Smooth muscle cell (in vitro differentiated cells): Measurements from ENCODE around the gene USP37. TPM values are rescaled to one million over a fixed set of nuclear protein-coding genes. Genes with fewer than 3 reads are reported as not detected.

Experiments
- DNase-seq: peaks from one replicate; lab custom pipeline; 2025; ENCODE audit not compliant: unreplicated experiment; lab: John Stamatoyannopoulos, UW
- H2AFZ ChIP-seq: fragments of 200-600 bp; sonication (generic); 2 replicates; pipeline ENCODE4 v1.6.0; 2016; ENCODE audit warnings: antibody characterized with exemption, low read depth, mild to moderate bottlenecking
- H3F3A ChIP-seq: fragments of 200-600 bp; sonication (generic); 2 replicates; pipeline ENCODE4 v1.6.0; 2017; ENCODE audit warnings: antibody characterized with exemption, low read depth
- H3K27ac ChIP-seq: fragments of 200-600 bp; sonication (generic); 2 replicates; pipeline ENCODE4 v1.5.1; 2016; ENCODE audit warnings: low read depth, mild to moderate bottlenecking
- H3K27me3 ChIP-seq: fragments of 200-600 bp; sonication (generic); 2 replicates; pipeline ENCODE4 v1.6.1; 2016; ENCODE audit warnings: low read depth, mild to moderate bottlenecking
- H3K36me3 ChIP-seq: fragments of 200-600 bp; sonication (generic); 2 replicates; pipeline ENCODE4 v1.5.1; 2016; ENCODE audit warnings: low read depth
- H3K4me1 ChIP-seq: fragments of 200-600 bp; sonication (generic); 2 replicates; pipeline ENCODE4 v1.5.1; 2016; ENCODE audit warnings: low read depth
- H3K4me2 ChIP-seq: fragments of 200-600 bp; sonication (generic); 2 replicates; pipeline ENCODE4 v1.6.0; 2016; ENCODE audit warnings: mild to moderate bottlenecking
- H3K4me3 ChIP-seq: fragments of 200-600 bp; sonication (generic); 2 replicates; pipeline ENCODE4 v1.5.1; 2016; ENCODE audit warnings: mild to moderate bottlenecking
- H3K79me2 ChIP-seq: fragments of 200-600 bp; sonication (generic); 2 replicates; pipeline ENCODE4 v1.6.0; 2016; ENCODE audit warnings: low read depth, mild to moderate bottlenecking
- H3K9ac ChIP-seq: fragments of 200-600 bp; sonication (generic); 2 replicates; pipeline ENCODE4 v1.6.0; 2016; ENCODE audit warnings: low read depth
- H3K9me3 ChIP-seq: fragments of 200-600 bp; sonication (generic); replicated peaks from 2 replicates; pipeline ENCODE4 v1.5.1; 2016; ENCODE audit warnings: low read depth
- H4K20me1 ChIP-seq: fragments of 200-600 bp; sonication (generic); 2 replicates; pipeline ENCODE4 v1.6.0; 2016; ENCODE audit warnings: low read depth
- CTCF ChIP-seq: fragments of 200-600 bp; sonication (generic); IDR thresholded peaks from 2 replicates; pipeline ENCODE4 v1.5.1; 2017; ENCODE audit warnings: borderline replicate concordance, mild to moderate bottlenecking, antibody characterized with exemption; ENCODE audit not compliant: insufficient read depth, poor library complexity, severe bottlenecking
- WGBS: methylation state at CpG from one replicate; pipeline ENCODE4 v1.1.7; 2016; ENCODE audit warnings: low lambda C conversion rate; 5-methylcytosine and 5-hydroxymethylcytosine counted together
- polyA plus RNA-seq: library from polyadenylated mRNA; unstranded; fragments of >200 nt; fragmentation: Nextera tagmentation; extraction: Ambion mirVana; gene quantifications from 2 replicates; pipeline ENCODE4 v1.2.1, GENCODE V29; 2016
- total RNA-seq: library from RNA; depleted of rRNA; stranded (reverse); fragments of >200 nt; gene quantifications from 2 replicates; pipeline ENCODE4 v1.2.3, GENCODE V29; 2014

Gene USP37
- total and polyA plus RNA-seq, 2 experiments from 2014 or later, result 3.6 to 10.8 TPM

- H3K4me2 ChIP-seq, result no peak overlapping the region
- H3K9me3 ChIP-seq, result no peaks in the 10 kb centered on the region
- 100% methylated on average over 1 of the region's 1 CpG for WGBS
- no peaks in the 10 kb centered on the region for H4K20me1 ChIP-seq
- H3K27ac ChIP-seq, result no peak overlapping the region
- H3K4me3 ChIP-seq, result no peak overlapping the region
- H3K4me1 ChIP-seq, result no peaks in the 10 kb centered on the region
- no peaks in the 10 kb centered on the region for H3K36me3 ChIP-seq
- H3K79me2 ChIP-seq, result no peaks in the 10 kb centered on the region
- no peaks in the 10 kb centered on the region for H3F3A ChIP-seq
- H3K9ac ChIP-seq, result no peak overlapping the region
- DNase-seq, result no peak
- no peak overlapping the region for H2AFZ ChIP-seq
- TF ChIP-seq CTCF, result no peak
- H3K27me3 ChIP-seq, result no peaks in the 10 kb centered on the region
These were observed 109.6 kb downstream of the USP37 start for GRCh38 chr2:218458598-218458997.

- TF ChIP-seq CTCF, result no peak
- Histone ChIP-seq H3K36me3 (no peaks in the 10 kb centered on the region), H3K4me3 (no peak overlapping the region), H3K79me2 (no peaks in the 10 kb centered on the region), H3K4me1 (no peaks in the 10 kb centered on the region), H3K27ac (no peak overlapping the region), H3K9ac (no peak overlapping the region), H4K20me1 (no peaks in the 10 kb centered on the region), H3K9me3 (no peaks in the 10 kb centered on the region), H3K4me2 (no peak overlapping the region), H3K27me3 (no peaks in the 10 kb centered on the region), H2AFZ (no peak overlapping the region), H3F3A (no peaks in the 10 kb centered on the region)
- WGBS, result 98% methylated on average over 3 of the region's 3 CpGs
- no peak for DNase-seq
These were observed 111.3 kb downstream of the USP37 start for GRCh38 chr2:218456849-218457248.

GRCh38 chr2:218452079-218452478 is 116.1 kb downstream of the USP37 start:
- DNase-seq, result no peak
- Histone ChIP-seq H3F3A (no peaks in the 10 kb centered on the region), H3K4me3 (no peak overlapping the region), H2AFZ (no peak overlapping the region), H3K9ac (no peak overlapping the region), H4K20me1 (no peaks in the 10 kb centered on the region), H3K4me1 (no peaks in the 10 kb centered on the region), H3K9me3 (no peaks in the 10 kb centered on the region), H3K27me3 (no peaks in the 10 kb centered on the region), H3K36me3 (no peaks in the 10 kb centered on the region), H3K4me2 (no peak overlapping the region), H3K79me2 (no peaks in the 10 kb centered on the region), H3K27ac (no peak overlapping the region)
- no peak for TF ChIP-seq CTCF
- WGBS, result 84% methylated on average over 1 of the region's 1 CpG

GRCh38 chr2:218448934-218449333 is 119.2 kb downstream of the USP37 start:
- DNase-seq, result no peak
- H3K36me3 ChIP-seq, result no peaks in the 10 kb centered on the region
- H3F3A ChIP-seq, result no peaks in the 10 kb centered on the region
- 62% methylated on average over 3 of the region's 3 CpGs for WGBS
- TF ChIP-seq CTCF, result no peak
- no peak overlapping the region for H2AFZ ChIP-seq
- no peaks in the 10 kb centered on the region for H3K79me2 ChIP-seq
- no peak overlapping the region for H3K4me3 ChIP-seq
- H3K9ac ChIP-seq, result no peak overlapping the region
- no peaks in the 10 kb centered on the region for H3K4me1 ChIP-seq
- H4K20me1 ChIP-seq, result no peaks in the 10 kb centered on the region
- no peak overlapping the region for H3K27ac ChIP-seq
- no peak overlapping the region for H3K4me2 ChIP-seq
- H3K9me3 ChIP-seq, result no peaks in the 10 kb centered on the region
- H3K27me3 ChIP-seq, result no peaks in the 10 kb centered on the region
